Measurements from ENCODE around the gene HIRA. TPM values are rescaled to one million over a fixed set of nuclear protein-coding genes. Genes with fewer than 3 reads are reported as not detected.

Gene HIRA
- total and polyA plus RNA-seq, 9 of the 15 experiments (the other 6 are each of a cell fraction or from before 2014, with no cell fraction given), result 0.96 to 132 (median 58.4) TPM

DNA sequence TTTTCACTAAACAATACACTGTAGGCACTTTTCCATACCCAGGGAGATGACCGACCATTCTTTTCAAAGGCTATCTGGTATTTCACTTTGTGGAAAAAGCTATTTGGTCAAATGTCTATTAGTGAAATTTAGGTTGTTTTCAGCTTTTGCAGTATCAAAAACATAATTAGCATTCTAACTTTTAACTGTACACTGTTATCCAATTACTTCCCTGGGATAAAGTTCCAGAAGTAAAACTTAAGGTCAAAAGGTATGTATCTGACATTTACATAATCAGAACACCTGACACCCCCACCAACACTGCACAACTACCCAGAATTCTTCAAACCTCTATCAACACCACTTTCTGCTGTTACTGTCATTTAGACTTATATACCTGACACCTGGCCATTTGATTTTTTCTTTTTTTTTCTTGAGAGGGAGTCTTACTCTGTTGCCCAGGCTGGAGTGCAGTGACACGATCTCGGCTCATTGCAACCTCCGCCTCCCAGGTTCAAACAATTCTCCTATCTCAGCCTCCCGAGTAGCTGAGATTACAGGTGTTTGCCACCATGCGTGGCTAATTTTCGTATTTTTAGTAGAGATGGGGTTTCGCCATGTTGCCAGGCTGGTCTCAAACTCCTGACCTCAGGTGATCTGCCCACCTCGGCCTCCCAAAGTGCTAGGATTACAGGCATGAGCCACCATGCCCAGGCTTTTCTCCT lies 13.9 kb upstream of the HIRA start (continued):
- TF ChIP-seq NR2F6 (CRISPR knock-in tag; IDR thresholded peaks at IDR 0.05) (peak; percentile 80; the same call in 1 of the 2 replicates), HLTF (IDR thresholded peaks at IDR 0.05) (peak; percentile 64; the same call in 1 of the 2 replicates), BCOR (IDR thresholded peaks at IDR 0.05) (peak; percentile 29; the same call in 1 of the 2 replicates), HDAC1 (IDR thresholded peaks at IDR 0.05) (peak in 1 of 2 experiments; percentile 75; a peak in 2 of 4 replicates), ELF2 (CRISPR knock-in tag; IDR thresholded peaks at IDR 0.05) (peak; percentile 62; the same call in 1 of the 2 replicates), POLR2AphosphoS5 (IDR thresholded peaks at IDR 0.05; ENCODE audit: control insufficient read depth, insufficient read depth, low read depth, low read length) (peak; percentile 11; the same call in 1 of the 2 replicates)
- TF ChIP-seq, protein P1, sequence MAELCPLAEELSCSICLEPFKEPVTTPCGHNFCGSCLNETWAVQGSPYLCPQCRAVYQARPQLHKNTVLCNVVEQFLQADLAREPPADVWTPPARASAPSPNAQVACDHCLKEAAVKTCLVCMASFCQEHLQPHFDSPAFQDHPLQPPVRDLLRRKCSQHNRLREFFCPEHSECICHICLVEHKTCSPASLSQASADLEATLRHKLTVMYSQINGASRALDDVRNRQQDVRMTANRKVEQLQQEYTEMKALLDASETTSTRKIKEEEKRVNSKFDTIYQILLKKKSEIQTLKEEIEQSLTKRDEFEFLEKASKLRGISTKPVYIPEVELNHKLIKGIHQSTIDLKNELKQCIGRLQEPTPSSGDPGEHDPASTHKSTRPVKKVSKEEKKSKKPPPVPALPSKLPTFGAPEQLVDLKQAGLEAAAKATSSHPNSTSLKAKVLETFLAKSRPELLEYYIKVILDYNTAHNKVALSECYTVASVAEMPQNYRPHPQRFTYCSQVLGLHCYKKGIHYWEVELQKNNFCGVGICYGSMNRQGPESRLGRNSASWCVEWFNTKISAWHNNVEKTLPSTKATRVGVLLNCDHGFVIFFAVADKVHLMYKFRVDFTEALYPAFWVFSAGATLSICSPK (IDR thresholded peaks at IDR 0.05; ENCODE audit: borderline replicate concordance), result 0 out of 2 replicates have a peak, but pooled peaks have one; percentile 49
- TF ChIP-seq, protein P2, sequence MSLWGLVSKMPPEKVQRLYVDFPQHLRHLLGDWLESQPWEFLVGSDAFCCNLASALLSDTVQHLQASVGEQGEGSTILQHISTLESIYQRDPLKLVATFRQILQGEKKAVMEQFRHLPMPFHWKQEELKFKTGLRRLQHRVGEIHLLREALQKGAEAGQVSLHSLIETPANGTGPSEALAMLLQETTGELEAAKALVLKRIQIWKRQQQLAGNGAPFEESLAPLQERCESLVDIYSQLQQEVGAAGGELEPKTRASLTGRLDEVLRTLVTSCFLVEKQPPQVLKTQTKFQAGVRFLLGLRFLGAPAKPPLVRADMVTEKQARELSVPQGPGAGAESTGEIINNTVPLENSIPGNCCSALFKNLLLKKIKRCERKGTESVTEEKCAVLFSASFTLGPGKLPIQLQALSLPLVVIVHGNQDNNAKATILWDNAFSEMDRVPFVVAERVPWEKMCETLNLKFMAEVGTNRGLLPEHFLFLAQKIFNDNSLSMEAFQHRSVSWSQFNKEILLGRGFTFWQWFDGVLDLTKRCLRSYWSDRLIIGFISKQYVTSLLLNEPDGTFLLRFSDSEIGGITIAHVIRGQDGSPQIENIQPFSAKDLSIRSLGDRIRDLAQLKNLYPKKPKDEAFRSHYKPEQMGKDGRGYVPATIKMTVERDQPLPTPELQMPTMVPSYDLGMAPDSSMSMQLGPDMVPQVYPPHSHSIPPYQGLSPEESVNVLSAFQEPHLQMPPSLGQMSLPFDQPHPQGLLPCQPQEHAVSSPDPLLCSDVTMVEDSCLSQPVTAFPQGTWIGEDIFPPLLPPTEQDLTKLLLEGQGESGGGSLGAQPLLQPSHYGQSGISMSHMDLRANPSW (CRISPR knock-in tag; IDR thresholded peaks at IDR 0.05), result 0 out of 2 replicates have a peak, but pooled peaks have one; percentile 30
